SW 1271 (cell line): ENCODE results near the gene GSTO1.

Experiments
- DNase-seq, 2 experiments: peaks; one replicate each; lab custom pipeline; 2025; lab: John Stamatoyannopoulos, UW

The GSTO1 gene

DNA sequence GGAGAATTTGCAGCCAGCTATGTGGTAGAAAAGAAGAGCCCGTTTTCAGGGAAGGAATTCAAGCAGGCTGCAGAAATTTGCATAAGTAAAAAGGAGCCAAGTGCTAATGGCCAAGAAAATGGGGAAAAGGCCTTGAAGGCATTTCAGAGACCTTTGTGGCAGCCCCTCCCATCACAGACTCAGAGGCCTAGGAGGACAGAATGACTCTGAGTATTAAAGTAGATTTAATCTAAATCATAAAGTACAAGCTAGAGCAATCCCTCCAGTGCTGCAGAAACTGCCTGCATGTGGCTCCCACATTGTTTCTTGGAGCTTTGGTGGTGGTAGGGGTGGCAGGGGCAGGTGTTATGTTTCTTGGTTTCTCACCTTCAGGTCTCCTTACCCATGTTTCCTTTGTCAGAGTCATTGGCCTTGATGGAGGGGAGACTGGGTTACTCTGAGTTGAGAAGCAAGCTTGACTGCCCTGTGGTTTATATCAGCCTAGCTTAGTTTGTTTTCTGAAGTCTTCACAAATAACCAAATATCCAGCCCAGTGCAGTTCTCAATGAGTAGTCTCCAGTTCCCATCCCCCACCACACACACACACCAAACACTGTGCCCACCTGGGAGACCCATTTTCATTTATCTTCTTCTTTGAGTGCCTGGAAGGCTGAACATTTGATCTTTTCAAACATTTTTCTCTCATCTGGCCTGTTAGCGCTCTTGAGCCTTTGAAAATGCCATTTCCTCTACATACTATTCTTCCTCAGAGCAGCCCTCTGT lies 49.1 kb downstream of the GSTO1 start:
- DNase-seq: no peak

DNA sequence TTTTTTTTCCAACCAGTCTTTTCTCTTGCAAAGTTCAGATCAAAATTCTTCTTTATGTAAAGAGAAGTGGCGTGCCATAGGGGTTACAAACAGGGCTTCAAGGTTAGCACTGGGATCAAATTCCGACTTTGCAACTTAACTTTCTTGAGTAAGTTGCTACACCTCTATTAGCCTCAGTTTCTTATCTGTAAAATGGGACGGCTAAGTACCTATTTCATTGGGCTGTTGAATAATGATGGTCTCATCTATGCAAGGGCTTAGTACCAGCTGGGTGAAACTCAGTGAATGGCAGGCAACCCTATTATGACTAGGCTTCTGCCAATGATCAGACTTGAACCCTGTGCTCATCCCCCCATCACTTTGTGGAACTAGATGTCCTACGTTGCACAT lies 49.7 kb downstream of the GSTO1 start:
- no peak for DNase-seq

DNA sequence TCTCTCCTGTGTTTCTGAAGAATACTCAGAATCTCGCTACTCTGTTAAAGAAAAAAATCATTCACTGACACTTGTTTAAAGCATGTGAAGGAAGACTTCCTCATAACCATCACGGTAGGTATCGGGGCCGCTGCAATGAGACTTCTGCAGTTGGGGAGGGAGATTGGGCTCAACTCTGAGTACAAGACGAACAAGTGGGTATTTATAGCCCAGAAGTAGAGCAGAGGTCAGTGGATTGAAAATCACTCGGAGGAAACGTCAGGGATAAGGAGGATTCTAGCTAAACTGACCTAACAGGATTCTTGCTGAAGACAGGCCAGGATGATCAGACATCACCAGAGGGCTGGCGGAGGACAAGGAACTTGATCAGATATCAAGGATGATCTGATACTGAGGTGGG lies 50.2 kb downstream of the GSTO1 start:
- DNase-seq: no peak

DNA sequence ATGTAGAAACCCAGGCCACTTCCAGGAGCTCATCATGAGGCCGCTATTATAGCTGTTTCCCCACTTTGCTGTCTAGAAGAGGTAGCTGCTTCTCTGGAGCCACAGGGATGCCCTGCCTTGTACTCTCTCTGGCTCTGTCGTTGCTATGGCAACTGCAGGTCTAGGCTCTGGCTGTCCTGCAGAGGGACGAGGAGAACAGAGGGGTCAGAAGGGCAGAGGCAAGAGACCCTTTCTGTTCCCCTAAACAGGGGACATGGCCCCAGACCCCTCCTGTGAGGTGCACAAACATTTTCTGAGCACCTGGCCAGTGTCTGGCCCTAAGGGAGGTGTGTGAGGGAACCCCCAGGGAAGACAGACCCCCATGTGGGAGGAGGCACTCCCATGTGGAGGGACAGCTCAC lies 52.2 kb downstream of the GSTO1 start:
- DNase-seq: no peak

DNA sequence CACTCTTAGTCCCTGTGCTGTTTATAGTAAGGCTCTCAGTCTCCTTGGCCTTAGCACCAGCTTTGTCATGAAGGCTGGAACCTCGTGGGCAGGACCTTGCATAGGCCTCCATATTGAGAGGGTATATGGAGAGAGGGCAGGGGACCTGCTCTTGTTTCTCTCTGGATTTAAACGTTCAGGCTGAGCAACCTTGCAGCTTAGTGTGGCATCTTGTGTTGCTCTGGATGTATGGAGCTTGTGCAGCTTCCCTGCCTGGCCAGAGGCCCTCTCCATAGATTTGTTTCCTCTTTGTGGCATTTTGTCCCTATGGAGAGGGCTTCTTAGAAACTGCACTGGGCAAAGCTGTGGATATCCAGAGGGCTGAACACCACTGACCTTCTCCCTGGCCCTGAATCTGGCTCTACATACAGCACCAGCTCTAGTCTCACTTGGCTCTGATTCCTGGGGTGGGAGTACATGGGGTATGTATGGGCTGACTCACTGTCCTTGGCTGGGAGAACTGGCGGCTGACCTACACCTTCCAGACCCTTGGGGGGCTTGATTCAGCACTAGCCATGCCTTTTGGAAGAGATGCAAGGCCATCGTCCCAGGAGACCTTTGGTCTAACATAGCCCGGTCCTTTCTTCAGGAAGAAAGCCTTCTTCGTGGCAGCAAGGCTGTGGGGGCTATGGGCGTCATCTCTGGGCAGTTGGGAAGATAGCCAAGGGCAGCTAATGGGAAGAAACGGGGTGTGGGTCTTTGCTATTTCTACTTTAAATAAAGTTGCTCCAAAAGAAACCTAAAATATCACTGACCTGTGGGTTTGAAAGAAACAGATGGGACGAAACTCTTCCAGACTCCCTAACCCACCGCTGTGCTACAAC lies 53.1 kb downstream of the GSTO1 start:
- no peak for DNase-seq

DNA sequence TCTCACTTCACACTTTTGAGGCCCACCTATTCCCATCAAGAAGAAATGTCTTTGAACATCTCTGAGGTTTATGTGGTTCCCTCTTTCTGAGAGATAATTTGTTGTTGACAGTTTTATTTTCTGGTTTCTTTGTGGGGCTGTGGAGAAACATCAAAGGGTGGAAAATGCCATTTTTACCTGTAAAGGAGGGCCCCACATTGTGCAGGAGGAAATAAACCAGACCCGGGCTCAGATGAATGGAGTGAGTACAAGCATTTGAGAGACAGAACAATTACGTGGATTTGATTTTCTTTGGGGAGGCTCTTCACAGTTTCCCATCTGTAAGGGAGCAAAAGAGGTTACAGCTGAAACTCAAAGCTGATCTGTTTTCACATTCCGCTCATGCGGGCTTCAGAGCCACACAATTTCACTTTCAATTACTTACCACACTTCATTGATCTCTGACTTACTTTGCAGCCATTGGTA lies 53.8 kb downstream of the GSTO1 start:
- DNase-seq: no peak

DNA sequence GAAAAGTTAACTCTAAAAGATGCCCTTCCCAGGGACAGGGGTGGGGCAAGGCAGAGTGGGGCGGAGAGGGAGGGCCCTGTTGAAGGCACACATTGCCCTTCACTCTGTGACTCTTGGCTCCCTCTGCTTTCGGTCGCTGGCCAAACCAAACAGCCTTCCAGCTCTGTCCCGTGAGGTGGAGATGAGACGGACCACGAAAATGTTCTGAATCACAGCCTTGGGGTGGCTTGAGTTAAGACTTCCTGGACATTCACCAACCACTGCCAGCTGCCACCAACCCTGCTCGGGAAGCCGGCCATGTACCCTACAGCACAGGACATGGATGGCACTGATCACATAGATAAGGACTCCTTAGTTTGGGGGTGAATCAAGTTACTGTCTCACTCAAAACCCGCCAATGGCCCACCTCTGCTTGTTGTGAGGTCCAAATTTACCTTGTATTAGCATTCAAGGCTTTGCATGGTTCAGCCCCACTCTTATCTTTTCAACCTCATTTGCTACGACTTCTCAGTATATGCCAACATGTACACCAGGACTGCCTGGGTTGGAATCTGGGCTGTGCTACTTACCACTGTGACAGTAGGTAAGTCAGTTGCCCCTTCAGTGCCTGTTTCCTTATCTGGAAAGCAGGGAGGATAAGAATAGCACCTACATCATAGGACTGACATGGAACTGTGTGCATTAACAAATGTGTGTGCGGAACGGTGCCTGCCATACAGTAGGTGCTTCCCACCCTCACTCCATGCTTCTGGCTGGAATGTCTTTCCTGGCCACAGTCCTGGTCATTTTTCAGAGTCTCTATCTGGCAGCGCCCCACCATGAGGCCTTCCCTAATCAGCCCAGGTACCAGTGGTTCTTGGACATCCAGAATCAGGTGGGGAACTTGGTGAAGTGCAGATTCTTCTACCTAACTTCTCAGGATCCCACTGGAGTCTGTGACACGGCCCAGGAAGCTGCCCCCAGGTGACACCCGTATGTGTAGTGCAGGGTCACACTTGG lies 55.6 kb downstream of the GSTO1 start:
- no peak for DNase-seq

DNA sequence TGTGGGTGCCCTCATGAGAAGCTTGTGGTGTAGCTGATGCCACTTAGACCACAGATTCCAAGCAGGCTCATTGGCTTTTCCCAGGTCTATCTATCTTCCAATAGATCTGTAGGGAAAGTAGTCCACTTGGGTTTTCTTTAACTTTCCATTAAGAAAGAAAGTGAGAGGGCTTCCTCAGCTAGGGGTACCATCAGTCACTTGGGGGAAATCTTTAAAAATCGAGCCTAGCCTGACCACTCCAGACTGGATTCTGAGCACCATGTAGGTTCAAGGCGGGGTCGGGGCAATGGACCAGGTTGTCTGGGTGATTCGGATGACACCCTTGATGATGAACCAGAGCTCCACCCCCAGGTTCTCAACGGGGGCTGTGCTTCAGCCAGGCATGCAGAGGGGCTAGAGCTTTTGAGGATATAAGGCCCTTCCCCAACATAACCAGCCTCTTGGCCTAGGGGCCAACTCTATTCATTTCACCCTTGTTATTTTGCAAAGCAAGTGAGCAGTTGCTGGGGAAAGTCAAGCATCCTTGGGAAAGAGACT lies 56.6 kb downstream of the GSTO1 start:
- DNase-seq: no peak

DNA sequence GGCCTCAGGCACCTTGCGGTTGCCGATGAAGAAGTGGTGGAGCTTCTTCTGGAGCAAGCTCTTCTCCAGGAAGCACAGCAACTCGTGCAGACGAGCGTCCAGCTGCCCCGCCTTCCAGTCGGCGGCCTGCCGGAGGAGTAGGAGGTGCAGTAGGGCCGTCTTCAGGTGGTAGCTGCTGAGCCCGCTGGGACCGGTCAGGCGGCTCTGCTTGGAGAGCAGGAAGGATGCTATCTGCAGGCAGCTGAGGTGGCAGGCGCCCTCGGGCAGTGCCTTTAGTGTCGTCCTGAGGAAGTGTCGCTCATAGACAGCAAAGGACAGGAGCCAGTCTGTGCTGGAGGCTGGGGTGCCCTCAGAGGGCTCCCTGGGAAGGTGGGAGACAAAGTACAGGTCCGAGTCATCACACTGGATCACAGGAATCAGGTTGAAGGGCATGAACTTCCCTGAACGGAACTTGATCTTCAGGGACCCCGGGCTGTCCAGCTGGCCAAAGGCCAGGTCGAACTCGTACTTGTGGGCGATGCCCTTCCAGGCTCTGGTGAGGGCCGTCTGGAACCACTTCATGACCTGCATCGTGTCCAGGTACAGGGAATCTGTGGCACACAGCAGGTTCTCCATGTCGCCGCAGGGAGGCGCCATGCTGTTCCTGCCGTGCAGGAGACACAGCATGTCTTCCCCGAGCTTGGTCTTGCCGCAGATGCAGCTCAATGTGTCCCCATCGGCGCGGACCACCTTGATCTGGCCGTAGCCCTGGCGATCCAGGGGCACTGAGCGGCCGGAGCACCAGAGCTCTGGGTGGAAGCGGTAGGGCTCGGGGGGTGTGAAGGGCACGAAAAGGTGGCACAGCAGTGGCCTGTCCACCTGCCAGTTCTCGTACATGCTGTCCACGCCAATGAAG lies 60.1 kb downstream of the GSTO1 start:
- DNase-seq: no peak

DNA sequence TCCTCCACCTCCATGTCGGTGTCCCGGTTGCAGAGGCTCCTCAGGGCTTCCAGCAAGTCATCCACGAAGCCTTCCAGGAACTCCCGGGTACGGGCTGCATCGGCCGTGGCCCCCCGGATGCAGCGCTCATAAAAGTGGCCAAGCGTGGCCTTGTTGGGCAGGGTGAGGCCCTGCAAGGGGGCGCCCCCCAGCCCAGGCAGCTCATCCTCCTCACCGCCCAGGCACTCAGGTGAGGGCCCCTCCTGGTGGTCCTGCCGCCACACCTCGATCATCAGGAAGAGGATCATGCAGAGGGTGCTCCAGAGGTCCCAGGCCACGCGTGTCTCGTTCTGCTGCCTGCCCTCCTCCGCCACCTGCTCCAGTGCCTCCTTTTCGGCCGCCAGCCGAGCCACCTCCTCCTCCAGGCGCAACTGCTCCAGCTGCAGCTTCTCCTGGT lies 60.8 kb downstream of the GSTO1 start:
- DNase-seq: no peak

DNA sequence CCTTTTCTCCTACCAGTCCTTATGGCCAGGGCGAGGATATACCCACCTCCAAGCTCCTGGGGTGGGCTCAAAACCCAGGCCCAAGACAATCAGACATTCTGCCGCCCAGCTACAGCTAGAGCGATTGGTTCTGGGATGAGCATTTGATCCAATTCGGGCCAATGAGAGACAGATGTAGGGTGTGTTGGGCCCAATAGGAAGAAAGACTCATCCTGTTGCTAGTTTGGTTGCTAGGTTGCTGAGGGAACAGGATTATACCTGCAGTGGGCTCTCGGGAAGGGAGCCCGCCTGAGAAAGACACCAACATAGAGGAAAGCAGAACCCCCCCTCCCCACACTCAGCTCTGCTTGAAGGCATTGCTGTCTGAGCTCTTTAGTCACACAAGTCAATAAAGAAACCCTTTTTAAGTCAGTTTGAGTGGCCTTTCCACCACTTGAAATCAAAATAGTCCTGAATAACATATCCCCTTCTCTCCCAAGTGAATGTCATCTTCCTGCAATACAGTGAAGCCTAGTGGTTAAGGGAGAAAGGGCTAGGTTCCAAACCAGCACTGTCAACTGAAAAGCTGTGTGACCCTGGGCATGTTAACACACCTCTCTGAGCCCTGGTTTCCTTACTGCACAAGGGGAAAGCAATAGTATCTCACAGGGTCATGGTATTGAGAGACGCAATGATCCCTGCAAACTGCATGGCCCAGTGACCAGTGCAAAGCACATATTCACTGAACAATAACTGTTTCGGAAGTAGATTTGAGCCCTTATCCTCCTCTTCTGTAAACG lies 61.8 kb downstream of the GSTO1 start:
- DNase-seq: no peak
